SK-N-MC (cell line): ENCODE measurements around the gene TJP1.

Experiments
- EZH2 ChIP-seq: fragments of 200-600 bp; sonication (generic); IDR thresholded peaks from one replicate; pipeline ENCODE4 v1.6.1; 2017; ENCODE audit warnings: antibody characterized with exemption
- FOXP2 ChIP-seq: optimal IDR thresholded peaks from 2 replicates; pipeline ENCODE3; 2011; ENCODE audit warnings: mild to moderate bottlenecking, moderate library complexity; ENCODE audit not compliant: insufficient read depth; ENCODE audit errors: extremely low read length, control extremely low read depth
- POLR2AphosphoS5 ChIP-seq: IDR thresholded peaks from 2 replicates; pipeline ENCODE4 v1.6.1; 2012; ENCODE audit warnings: mild to moderate bottlenecking, low read depth, low read length, borderline replicate concordance

DNA sequence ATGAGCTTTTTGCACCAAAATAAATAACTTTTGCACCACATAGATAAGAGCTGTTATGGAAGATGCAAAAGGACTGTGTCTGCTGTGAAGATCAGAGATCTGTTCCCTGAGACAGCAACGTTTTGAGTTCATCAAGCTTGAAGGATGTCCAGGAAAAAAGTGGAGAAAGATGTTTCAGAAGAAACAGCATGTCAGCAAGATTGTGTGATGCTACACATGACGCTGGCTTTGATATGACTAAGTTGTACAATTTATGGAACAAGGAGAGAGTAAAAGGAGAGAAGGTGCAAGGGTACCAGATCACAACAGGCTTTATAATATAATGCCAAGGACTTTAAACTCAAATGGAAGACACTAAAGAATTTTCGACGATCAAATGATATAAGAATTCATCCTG, 16.6 kb downstream of the TJP1 start:
- no peak for TF ChIP-seq POLR2AphosphoS5
- no peak for TF ChIP-seq EZH2
- TF ChIP-seq FOXP2: no peak
